Measurements from ENCODE around the gene RASGRF1.
"Not testable (repeated sequence)": the region's sequence is repeated elsewhere in the genome, so short reads cannot be mapped to it uniquely, and the experiment has no call there.

RASGRF1 gene

DNA sequence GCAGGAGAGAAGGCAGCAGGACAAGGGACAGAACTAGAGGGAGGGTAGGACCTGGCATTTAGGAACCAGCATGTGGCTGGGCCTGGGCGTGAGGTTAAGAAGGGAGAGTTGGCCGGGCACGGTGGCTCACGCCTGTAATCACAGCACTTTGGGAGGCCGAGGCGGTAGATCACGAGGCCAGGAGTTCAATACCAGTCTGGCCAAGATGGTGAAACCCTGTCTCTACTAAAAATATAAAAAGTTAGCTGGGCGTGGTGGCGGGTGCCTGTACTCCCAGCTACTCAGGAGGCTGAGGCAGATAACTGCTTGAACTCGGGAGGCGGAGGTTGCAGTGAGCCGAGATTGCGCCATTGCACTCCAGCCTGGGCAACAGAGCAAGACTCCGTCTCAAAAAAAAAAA is 162.4 kb downstream of the RASGRF1 start:
- DNase-seq (ENCODE audit: low read depth in 1 of 2, low spot score in 1 of 2); H3K27me3 ChIP-seq (ENCODE audit: insufficient read depth, poor library complexity, severe bottlenecking); H3K27ac ChIP-seq (replicated peaks); H3K4me3 ChIP-seq (replicated peaks; ENCODE audit: insufficient read depth, low read length): not testable (repeated sequence)

DNA sequence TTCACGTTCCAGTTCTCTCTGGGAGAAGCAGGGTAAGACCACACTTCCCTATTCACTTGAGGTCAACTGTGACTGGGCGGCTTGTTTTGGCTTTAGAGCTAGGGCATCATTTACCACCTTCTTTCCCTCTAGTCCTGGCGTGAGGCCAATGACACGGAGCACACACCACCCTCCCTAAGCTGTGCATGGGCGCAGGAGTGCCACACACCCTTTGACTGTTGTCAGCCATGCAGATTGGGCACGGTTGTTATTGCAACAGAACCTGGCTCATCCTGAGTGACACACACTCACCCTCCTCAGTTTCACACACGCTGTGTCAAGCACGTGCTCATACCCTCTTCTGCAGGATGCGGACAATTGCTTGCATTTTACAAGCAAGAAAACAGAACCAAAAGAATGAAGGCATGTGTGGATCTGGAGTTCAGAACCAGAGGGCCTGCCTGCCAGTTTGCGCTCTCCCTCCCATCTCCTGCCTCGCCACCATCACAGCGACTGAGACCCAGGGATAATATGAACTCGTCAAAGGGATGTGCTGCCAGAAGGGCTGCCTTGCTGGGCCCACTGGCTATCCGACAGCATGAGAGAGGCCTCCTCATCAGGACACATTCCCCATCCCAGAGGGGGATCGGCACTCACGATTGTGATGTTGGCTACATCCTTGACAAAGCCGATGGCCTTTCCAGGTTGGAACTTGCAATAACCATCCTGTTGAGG is 163.3 kb downstream of the RASGRF1 start:
- H3K4me3 ChIP-seq (replicated peaks; ENCODE audit: insufficient read depth, low read length): no peak overlapping the region
- peak; percentile 67 to 82 for DNase-seq (ENCODE audit: low read depth in 1 of 2, low spot score in 1 of 2)
- H3K27ac ChIP-seq (replicated peaks): no peak overlapping the region
- no peaks in the 10 kb centered on the region for H3K27me3 ChIP-seq (ENCODE audit: insufficient read depth, poor library complexity, severe bottlenecking)
- TF ChIP-seq POLR2AphosphoS5 (IDR thresholded peaks at IDR 0.05; ENCODE audit: low read depth): peak; percentile 63
- TF ChIP-seq GABPA (IDR thresholded peaks at IDR 0.05; ENCODE audit: low read depth): no peak
- TF ChIP-seq SPI1 (IDR thresholded peaks at IDR 0.05; ENCODE audit: borderline replicate concordance, low read depth): peak; percentile 88

DNA sequence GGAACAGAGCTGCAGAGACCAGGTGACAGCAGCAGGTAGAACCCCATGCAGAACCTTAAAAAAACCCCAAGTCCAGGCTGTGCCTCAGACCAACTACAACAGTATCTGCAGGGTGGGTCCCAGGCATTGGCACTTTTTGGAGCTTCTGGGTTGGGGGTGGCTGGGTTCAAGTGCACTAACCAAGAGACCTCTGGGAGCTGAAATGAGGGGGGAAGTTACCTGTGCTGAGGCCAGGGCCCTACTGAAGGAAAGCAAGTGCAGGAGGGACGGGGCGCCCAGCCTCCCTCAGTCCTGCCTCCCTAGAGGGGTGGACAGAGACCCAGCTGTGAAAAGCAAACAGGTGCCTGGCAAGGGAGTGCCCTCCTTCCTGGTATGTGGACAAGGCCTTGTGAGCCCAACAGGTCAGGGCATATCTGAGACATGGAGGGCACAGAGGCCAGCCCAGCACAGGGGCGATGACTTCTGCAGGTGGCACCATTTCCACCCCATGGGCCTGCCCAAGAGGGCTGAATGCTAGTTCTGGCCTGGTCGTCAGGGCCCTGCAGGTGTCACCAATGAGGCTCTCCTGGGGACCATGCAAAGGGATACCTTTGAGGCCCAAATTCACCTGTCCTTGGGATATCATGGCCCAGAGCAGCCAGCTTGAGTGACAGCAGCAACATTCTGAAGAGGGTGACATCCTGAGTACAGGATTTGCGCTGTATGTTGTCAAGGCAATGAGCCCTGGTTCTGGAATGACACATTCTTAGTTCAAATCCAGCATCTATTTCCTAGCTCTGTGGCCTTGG is 164.4 kb downstream of the RASGRF1 start:
- TF ChIP-seq POLR2AphosphoS5 (IDR thresholded peaks at IDR 0.05; ENCODE audit: low read depth) (no peak), GABPA (IDR thresholded peaks at IDR 0.05; ENCODE audit: low read depth) (no peak), SPI1 (IDR thresholded peaks at IDR 0.05; ENCODE audit: borderline replicate concordance, low read depth) (no peak)
- TF ChIP-seq, protein P1, sequence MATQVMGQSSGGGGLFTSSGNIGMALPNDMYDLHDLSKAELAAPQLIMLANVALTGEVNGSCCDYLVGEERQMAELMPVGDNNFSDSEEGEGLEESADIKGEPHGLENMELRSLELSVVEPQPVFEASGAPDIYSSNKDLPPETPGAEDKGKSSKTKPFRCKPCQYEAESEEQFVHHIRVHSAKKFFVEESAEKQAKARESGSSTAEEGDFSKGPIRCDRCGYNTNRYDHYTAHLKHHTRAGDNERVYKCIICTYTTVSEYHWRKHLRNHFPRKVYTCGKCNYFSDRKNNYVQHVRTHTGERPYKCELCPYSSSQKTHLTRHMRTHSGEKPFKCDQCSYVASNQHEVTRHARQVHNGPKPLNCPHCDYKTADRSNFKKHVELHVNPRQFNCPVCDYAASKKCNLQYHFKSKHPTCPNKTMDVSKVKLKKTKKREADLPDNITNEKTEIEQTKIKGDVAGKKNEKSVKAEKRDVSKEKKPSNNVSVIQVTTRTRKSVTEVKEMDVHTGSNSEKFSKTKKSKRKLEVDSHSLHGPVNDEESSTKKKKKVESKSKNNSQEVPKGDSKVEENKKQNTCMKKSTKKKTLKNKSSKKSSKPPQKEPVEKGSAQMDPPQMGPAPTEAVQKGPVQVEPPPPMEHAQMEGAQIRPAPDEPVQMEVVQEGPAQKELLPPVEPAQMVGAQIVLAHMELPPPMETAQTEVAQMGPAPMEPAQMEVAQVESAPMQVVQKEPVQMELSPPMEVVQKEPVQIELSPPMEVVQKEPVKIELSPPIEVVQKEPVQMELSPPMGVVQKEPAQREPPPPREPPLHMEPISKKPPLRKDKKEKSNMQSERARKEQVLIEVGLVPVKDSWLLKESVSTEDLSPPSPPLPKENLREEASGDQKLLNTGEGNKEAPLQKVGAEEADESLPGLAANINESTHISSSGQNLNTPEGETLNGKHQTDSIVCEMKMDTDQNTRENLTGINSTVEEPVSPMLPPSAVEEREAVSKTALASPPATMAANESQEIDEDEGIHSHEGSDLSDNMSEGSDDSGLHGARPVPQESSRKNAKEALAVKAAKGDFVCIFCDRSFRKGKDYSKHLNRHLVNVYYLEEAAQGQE (IDR thresholded peaks at IDR 0.05; ENCODE audit: insufficient replicate concordance, low read depth): no peak
- TF ChIP-seq, protein P2, sequence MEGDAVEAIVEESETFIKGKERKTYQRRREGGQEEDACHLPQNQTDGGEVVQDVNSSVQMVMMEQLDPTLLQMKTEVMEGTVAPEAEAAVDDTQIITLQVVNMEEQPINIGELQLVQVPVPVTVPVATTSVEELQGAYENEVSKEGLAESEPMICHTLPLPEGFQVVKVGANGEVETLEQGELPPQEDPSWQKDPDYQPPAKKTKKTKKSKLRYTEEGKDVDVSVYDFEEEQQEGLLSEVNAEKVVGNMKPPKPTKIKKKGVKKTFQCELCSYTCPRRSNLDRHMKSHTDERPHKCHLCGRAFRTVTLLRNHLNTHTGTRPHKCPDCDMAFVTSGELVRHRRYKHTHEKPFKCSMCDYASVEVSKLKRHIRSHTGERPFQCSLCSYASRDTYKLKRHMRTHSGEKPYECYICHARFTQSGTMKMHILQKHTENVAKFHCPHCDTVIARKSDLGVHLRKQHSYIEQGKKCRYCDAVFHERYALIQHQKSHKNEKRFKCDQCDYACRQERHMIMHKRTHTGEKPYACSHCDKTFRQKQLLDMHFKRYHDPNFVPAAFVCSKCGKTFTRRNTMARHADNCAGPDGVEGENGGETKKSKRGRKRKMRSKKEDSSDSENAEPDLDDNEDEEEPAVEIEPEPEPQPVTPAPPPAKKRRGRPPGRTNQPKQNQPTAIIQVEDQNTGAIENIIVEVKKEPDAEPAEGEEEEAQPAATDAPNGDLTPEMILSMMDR (IDR thresholded peaks at IDR 0.05; ENCODE audit: insufficient read depth, low read length): no peak
- no peak for DNase-seq (ENCODE audit: low read depth in 1 of 2, low spot score in 1 of 2)
- no peak overlapping the region for H3K4me3 ChIP-seq (replicated peaks; ENCODE audit: insufficient read depth, low read length)
- no peaks in the 10 kb centered on the region for H3K27me3 ChIP-seq (ENCODE audit: insufficient read depth, poor library complexity, severe bottlenecking)
- H3K27ac ChIP-seq (replicated peaks): no peak overlapping the region

DNA sequence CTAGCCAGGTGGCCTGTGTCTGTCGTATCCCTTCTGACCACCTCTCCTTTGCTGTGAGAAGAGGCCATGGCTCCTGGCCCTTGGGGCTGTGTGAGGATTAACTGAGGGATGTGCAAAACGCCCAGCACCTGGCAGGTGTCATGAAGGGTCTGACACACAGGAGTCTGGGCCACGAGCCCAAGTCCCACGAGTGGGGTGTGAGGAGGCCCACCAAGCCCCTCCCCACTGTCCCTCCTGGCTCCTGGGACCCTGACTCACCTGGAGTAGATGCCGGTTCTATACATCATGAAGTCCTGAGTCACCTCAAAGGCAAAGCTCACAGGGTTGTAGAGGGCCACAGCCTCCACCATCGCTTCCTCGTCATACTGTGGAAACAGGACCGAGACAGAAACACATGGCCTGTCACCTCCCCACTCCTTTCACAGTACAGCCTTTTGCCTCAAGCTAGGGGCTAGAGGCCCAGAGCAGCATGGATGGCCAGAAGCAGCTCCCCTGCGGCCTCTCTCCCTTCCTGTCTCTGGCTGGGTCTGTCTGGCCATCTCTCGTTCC is 165.4 kb downstream of the RASGRF1 start:
- Histone ChIP-seq H3K4me3 (replicated peaks; ENCODE audit: insufficient read depth, low read length) (no peak overlapping the region), H3K27me3 (ENCODE audit: insufficient read depth, poor library complexity, severe bottlenecking) (no peaks in the 10 kb centered on the region), H3K27ac (replicated peaks) (no peak overlapping the region)
- no peak for DNase-seq (ENCODE audit: low read depth in 1 of 2, low spot score in 1 of 2)
- TF ChIP-seq GABPA (IDR thresholded peaks at IDR 0.05; ENCODE audit: low read depth) (no peak), POLR2AphosphoS5 (IDR thresholded peaks at IDR 0.05; ENCODE audit: low read depth) (no peak), SPI1 (IDR thresholded peaks at IDR 0.05; ENCODE audit: borderline replicate concordance, low read depth) (no peak)
- TF ChIP-seq, protein P2 (IDR thresholded peaks at IDR 0.05; ENCODE audit: insufficient read depth, low read length): no peak
- TF ChIP-seq, protein P1 (IDR thresholded peaks at IDR 0.05; ENCODE audit: insufficient replicate concordance, low read depth): no peak
